Urothelium cell line (cell line): ENCODE results near the gene CDH4.

Experiments
- DNase-seq: peaks from one replicate; pipeline ENCODE4 v3.0.0; 2011; ENCODE audit warnings: low spot score, mixed read lengths
- FAIRE-seq: peaks from 2 replicates; lab custom pipeline; 2011; peaks lifted over from hg19 to GRCh38; lab: Jason Lieb, UNC

Gene CDH4

DNA sequence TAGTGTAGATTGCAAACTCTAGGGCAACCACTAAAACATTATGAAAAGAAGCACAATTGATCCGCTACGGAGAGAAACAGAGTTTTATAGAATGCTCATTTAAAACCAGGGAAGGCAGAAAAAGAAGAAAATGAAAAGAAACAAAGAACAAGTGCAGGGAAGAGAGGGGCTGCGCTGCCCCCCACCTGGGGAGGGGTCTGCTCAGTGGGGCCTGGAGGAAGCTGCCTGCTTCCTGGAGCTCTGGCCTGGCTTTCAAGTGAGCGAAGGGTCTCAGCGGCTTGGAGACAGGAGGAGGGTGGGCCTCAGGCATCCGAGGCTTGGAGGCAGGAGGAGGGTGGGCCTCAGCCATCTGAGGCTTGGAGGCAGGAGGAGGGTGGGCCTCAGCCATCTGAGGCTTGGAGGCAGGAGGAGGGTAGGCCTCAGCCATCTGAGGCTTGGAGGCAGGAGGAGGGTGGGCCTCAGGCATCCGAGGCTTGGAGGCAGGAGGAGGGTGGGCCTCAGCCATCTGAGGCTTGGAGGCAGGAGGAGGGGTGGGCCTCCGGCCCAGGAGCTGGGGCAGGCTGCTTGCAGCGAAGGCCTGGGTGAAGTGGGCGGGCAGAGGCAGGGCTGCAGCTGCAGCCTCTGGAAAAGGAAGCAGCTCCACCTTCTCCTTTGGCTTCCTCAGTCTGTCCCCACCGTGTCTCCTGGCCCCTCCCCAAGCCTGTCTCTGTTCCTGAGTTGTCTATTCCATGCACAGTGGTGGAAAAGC lies 407.4 kb downstream of the CDH4 start:
- no peak for DNase-seq
- no peak for FAIRE-seq

- no peak for FAIRE-seq
- DNase-seq, result no peak
Measured at GRCh38 chr20:61659994-61660346, 407.9 kb downstream of the CDH4 start.

DNA sequence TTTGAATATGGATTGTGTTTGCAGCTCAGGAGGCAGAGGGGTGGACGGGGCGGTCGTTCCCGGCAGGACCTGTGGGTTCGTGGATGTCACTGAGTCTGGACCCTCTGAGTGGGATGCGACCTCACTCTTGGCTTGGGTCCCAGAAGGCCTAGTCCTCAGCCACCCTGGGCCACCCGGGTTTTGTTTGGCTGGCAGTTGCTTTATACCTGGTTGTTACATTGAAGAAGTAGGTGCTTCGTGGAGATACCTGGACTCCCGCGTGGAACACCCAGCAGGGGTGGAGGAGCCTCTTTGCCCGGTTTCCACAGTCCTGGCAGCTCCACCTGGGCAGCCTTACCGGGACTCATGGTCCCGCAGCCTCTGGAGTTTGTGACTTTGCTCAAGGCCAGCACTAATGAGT lies 408.5 kb downstream of the CDH4 start:
- FAIRE-seq (no peak), DNase-seq (no peak)

- DNase-seq (no peak), FAIRE-seq (no peak)
Measured at GRCh38 chr20:61661025-61661424, 409.0 kb downstream of the CDH4 start.

DNA sequence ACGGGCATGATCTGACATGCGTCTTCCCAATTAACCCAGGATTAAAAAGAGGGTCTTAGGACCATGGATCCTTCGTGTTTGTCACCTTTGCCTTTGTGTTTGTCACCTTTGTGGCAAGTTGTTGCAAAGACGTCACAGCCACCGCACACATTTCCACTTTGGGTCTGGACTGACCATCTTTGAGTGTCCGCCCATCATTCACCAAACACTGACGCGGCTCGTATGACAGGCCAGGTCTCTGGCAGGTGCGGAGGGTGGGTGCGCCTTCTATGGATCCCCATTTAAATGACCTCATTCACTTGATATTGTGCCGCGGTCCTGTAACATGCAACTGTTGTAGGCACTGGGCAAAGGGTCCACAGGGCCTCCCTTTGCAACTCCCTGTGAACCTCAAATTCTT lies 409.5 kb downstream of the CDH4 start:
- FAIRE-seq, result no peak
- DNase-seq, result no peak

DNA sequence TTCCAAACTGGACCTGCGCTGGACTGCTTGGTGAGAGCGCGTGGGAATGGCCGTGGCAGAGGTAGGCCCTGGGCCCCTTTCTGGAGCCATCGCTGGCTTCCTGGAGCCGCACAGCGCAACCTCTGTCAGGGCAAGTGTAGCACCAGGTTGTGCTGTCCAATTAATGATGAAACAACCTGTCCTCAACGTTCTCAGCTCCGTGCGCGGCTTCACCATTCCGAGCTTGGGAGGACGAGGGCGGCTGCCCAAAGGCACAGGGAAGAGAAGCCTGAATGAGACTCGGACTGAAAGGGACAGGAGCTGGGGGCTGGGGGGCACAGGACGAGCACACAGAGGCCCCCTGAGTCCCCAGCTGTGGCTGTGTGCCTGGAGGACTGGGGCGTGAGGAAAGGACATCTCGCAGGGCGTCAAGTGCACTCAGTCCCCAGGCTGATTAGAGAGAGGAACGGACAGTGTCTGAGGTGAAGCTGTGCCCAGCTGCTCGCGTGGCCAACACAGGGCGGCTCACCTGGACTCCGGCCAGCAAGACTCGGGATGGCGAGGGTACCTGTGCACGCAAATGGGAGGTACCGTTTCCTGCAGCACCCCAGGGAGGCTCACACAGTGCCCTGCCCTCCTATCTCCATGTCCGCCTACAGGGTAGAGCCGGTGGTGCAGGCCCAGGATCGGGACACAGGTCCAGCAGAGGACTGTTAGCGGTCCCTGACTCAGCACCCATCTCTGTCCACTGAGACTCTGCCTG lies 410.3 kb downstream of the CDH4 start:
- FAIRE-seq (no peak), DNase-seq (no peak)

GRCh38 chr20:61662968-61663331 lies 410.9 kb downstream of the CDH4 start:
- no peak for FAIRE-seq
- no peak for DNase-seq

- no peak for FAIRE-seq
- DNase-seq, result no peak
Measured at GRCh38 chr20:61663521-61664425, 411.7 kb downstream of the CDH4 start.

DNA sequence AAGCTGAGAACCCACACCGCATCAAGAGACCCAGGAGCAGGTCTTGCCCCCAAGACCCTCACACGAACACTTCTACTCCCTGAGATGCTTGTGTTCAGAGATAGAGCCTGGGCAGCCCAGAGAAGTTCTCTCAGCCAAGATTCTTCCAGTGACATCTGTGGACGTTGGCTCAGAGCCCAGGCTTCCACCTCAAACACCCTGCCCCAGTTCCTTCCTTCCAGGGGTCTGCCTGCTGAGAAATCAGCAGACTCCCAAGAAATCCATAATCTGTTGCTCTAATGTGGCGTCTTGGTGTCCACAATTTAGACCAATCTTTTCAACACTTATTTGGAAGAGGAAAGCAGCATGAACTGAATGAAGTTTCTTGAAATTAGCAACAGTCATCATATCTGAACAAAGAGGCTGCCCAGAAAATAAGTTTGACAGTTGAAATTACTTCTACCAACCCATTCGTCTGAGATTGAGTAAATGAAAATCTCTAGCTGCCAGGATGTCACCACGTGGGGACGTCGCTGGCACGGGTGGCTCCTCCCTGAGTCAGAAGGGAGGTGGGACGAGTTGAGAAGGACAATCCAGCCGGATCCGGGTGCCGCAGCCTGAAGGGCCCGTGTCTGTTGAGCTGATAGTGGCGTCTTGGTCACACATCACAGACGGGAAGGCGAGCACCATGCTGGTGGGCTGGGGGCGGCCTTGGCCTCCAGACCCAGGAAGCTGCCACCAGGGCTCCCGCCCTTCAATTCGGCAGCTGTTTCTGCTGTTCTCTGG lies 412.7 kb downstream of the CDH4 start:
- DNase-seq, result no peak
- no peak for FAIRE-seq

DNA sequence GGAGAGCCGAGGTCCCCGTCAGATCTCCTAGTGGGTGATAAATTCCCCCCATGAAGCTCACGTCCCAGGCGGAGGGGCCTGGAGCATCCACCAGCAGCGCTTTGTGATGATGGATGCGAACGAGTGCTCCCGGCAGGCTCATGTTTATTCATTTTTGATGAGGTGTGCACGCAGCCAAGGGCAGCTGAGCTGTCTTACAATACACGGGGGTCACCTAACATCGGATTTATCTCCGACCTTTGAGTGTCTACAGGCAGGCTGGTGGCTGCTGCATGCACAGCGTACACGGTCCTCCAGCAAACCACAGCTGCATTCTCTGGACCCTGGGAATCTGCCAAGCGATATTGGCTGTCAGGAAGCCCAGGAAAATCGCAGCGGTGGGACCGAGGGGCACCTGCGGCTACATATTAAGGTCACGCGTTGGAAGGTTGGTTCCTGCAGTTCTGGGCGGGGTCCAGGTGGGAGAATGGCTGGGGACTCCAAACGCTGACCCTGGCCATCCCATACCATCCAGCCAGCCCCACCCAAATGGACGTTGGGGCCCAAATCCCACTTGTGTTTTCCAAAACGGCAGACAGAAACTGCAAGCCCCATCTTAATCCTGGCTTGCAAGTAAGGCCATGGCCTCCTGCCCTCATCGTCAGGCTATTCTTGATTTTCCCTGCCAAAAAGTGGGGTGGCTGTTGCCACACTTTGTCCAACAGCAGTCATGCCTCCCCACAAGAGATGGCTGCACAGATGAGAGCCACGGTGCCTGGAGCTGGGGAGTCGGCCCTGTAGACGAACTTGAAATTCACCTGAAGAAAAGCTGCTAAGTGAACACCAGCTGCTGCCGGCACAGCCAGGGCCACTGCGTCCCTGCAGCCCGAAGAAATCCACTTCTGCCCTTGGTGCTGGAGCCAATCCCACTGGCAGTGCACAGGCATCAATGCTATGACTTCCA lies 413.7 kb downstream of the CDH4 start:
- DNase-seq (no peak), FAIRE-seq (no peak)

DNA sequence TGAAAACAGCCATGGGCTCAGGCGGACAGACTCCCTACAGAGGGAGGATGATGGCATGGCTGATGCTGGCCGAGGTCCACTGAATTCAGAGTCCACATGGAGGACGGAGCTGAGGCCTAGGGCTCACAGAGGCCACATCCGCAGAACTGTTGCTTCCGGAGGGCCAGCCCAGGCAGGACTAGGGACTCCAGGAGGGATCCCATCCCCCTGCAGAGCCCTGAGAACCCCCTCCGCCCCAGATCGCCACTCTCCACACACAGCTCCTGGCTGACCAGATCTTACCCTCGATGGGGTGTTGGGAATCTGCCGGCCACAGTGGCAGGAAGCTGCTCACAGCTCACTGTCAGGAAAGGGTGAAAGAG lies 414.4 kb downstream of the CDH4 start:
- FAIRE-seq, result no peak

DNA sequence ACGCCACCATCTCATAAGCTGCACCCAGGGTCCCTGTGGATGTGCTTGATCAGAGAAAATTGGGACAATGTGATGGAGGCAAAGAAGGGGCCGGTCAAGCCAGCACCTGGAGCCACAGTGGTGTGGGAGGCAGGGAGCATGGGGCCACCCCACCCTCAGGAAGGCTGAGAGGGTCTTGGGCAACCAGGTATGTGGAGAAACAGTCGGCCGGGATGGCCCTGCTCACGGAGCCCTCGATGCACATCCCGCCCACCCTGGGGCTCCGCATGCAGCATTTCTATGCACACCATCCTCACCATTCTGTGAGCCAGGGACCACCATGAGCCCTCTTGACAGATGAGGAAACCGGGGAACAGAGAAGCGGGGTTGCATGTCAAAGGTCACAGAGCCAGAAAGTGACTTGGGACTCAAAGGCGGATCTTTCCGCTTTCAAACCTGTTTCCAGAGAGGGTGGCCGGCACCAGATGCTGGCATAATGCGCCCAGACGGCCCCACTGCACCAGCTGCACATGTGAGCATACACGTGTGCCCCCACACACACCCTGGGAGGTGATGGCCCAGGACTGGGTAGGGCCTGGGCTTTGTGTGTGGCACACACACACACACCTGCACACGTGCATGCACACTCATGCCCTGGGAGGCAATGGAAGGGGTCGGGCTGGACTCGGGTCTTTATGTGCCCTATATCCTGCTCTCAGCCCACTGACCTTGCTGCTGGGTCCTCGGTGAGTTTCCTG lies 415.2 kb downstream of the CDH4 start:
- FAIRE-seq (no peak), DNase-seq (no peak)

More for the DNA sequence above, 414.4 kb downstream of the CDH4 start:
- no peak for DNase-seq

- FAIRE-seq, result no peak
- DNase-seq, result no peak
Measured at GRCh38 chr20:61668065-61668650, 416.1 kb downstream of the CDH4 start.

DNA sequence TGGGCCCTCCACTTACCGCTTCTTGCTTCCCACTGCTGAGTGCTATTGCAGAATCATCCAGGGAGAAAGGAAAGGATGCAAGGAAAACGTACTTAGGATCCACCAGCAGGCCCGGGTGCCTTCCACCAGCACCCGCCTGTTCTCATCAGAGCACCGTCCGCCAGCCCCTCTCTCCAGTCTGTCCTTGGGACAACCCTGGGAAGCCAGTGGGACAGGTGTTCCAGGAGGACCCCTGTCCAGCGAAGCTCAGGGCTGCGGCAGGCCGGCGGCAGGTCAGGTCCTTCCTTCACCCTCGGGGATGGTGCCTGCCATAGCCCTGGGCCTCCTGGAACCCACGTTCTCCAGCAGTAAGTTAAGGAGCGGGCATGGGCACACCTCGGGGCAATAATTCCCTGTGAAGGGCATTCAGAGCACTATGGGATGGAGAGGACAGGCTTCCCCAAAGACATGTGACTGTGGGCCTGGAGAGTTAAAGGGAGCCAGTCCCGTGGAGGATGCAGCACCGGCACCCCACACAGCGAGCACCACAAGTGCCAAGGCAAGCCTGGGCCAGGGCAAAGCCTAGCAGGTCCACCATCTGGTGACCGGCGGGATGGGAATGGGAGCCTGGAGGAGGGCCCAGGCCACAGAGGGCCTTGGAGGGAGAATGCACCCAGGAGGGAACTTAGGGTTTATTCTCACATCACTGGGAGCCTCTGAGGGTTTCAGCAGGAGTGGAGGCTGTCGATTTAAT lies 416.9 kb downstream of the CDH4 start:
- DNase-seq, result no peak
- no peak for FAIRE-seq

GRCh38 chr20:61670274-61670673 lies 418.2 kb downstream of the CDH4 start:
- no peak for FAIRE-seq
- DNase-seq, result no peak

DNA sequence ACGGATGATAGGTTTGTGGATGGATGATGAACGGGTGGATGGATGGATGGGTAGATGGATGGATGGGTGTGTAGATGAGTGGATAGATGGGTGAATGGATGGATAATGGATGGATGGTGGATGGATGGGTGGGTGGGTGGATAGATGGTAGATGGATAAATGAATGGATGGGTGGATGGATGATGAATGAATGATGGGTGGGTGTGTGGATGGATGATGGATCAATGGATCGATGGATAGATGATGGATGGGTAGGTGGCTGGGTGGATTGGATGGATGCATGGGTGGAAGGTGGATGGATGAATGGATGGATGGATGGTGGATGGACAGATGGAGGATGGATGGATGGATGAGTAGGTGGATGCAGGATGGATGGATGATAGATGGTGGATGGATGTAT lies 419.5 kb downstream of the CDH4 start:
- no peak for DNase-seq
- FAIRE-seq, result no peak

- FAIRE-seq (no peak), DNase-seq (no peak)
Measured at GRCh38 chr20:61673152-61673847, 421.2 kb downstream of the CDH4 start.

GRCh38 chr20:61674121-61674520 lies 422.1 kb downstream of the CDH4 start:
- FAIRE-seq (no peak), DNase-seq (no peak)
